CD4-positive, alpha-beta T cell treated with Interleukin-15 for 1 hour (primary cell): ENCODE measurements around the gene KCTD7.
A peak's percentile ranks its signal among the peaks of the same experiment; 100 is the strongest.
"Not testable (repeated sequence)": the region's sequence is repeated elsewhere in the genome, so short reads cannot be mapped to it uniquely, and the experiment has no call there.

Experiments used
- DNase-seq: peaks from one replicate; pipeline ENCODE4 v3.0.0-alpha.2; 2020

Gene KCTD7

DNA sequence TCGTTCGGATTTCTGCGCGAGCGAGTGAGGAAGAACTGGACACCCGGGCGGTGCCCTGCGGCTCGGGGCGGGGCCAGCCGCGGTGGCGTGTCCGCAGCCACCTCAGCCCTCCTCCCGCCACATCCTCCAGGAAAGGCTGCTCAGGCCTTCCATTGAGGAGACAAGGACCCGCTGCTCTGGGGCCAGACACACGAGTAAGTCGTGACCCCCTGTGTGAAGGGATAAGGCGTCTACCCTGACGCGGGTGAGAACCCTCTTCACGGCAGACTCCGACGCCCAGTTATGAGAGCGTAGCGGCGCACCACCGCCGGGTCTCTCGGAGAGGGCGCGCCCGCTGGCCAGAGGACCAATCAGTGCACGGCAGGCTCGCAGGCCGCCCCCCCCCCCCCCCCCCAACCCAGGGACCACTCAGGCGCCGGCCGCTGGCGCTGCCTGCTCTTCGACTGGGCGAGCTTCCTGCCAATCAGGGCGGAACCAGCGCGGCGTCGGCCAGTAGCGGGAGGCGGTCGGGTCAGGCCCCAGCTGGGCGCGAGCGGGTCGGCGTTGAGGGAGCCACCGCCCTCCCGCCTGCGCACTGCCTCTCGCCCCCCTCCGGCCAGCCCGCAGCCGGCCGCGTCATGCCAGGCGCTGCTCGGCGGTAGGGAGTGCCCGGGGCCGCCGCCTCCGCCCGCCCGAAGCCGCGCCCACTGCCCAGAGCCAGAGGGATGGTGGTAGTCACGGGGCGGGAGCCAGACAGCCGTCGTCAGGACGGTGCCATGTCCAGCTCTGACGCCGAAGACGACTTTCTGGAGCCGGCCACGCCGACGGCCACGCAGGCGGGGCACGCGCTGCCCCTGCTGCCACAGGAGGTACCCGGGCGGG is at the start of gene KCTD7:
KCTD7 (plus strand) TSS at position 521 of the 861 bp plus-strand sequence; CDS start at position 705, 184 bp downstream.
- peak; percentile 98 for DNase-seq

DNA sequence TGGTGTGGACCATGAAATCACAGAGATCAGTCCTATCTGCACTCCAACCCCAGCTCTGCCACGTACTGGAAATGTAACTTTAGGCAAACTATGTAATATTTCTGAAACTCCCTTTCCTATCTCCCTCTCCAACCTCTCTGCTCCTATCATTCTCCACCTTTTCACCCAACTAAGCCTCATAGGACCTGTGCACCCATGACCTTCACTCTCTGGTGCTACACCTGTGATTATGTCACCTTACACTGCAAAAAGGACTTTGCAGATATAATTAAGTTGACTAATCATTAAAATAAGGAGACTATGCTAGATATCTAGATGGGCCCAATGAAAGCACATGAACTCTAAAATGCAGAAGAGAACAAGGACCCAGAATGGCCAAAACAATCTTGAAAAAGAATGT is 48.3 kb upstream of the KCTD7 start:
- not testable (repeated sequence) for DNase-seq

DNA sequence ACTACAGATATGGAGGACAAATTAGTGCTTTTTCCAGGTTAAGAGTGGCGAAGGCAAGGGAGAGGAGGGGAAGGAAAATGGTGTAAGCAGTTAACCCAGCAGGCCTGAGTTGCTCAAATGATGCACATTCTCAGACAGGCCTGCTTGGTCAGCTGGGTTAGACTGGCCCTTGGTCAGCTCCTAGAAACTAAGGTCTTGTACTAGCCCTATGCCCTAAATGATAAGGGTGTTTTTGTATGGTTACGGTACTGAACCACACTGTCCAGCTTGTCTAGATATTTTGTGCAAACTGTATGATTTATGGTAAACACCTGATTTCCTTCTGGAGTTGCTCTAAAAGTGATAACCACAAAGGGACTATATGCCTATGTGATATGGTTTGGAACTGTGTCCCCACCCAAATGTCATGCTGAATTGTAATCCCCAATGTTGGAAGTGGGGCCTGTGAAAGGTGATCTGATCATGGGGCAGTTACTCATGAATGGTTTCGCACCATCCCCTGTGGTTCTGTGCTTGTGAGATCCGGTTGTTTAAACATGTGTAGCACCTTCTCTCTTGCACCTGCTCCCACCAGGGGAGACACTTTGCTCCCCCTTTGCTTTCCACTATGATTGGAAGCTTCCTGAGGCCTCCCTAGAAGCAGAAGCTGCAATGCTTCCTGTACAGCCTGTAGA is 45.7 kb upstream of the KCTD7 start:
- DNase-seq: not testable (repeated sequence)

DNA sequence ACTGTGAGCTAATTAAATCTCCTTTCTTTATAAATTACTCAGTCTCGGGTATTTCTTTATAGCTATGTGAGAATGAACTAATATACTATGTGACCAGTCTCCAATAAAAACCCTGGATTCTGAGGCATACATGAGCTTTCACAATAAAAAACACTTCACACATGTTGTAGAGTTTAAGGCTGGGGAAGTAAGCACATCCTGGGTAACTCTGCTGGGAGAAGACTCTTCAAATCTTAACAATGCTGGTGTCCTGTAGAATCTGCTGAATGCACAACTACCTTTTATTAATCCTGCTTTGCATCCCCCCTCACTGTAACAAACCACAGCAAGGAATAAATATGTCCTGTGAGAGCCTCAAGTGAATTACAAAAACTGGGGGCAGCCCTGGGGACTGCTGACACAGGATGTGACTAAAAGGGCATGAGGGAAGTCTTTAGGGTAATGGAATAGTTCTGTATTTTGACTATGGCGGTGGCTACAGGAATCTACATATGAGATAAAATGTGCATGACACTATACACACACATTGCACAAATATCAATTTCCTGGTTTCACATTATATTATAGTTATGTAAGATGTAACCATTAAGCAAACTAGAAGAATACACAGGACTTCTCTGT is 45.1 kb upstream of the KCTD7 start:
- DNase-seq: no peak

DNA sequence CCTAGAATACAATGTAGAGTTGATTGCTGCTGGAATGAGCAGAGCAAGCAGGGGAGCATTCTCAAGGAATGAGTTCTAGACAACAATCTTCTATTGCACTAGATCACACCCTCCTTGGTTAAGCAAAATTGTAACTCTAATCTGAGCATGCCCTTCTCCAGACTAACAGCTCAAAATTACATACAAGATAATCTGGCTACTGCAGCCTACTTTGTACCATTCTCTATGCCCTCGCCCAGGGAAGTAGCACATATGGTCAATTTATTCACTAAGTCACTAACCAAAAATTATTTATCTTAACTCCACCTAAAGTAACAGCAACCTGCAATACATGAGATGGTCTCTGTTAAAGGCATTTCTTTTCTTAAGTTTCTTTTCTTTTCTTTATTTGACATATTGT is 42.5 kb upstream of the KCTD7 start:
- no peak for DNase-seq

DNA sequence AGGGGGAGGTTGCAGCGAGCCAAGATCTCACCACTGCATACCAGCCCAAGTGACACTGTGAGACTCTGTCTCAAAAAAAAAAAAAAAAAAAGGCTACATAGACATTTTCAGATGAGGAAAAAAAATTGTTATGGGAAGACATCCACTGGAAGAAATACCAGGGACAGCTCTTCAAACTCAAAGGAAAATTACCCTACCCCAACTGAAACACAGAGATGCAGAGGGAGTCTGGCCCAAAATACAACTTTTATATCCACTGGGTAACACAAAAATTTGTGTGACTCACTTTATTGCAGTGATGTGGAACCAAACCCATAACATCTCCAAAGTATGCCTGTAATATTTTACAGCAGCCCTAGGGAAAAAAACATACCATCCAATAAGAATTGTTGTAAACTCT is 40.5 kb upstream of the KCTD7 start:
- DNase-seq: not testable (repeated sequence)

DNA sequence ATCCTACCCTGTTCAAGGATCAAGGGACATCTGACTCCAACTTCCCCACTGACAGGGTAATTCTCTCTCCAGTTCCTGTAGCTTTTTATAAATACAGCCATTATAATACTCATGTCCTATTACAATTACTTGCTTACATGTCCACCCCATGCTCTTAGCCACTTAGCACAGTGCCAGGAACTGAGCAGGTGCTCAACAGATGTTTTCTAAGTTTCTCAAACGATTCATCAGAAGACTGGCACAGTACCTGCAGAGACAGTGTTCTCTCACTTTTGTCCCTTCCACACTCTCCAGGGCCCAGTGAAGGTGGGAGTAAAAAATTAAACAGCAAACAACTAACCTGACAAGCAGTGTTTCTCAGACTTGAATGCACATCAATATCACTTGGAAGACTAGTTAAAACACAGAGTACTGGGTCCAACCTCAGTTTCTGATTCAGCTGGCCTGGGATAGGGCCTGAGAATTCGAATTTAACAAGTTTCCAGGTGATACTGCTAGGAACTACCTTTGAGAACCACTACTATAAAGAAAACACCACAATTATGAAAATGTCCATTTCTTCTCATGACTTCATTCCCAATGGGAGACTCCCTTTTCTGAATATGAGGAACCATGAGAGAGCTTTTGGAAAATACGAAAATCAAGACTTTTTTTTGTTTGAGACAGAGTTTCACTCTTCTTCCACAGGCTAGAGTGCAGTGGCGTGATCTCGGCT is 39.7 kb upstream of the KCTD7 start:
- not testable (repeated sequence) for DNase-seq

DNA sequence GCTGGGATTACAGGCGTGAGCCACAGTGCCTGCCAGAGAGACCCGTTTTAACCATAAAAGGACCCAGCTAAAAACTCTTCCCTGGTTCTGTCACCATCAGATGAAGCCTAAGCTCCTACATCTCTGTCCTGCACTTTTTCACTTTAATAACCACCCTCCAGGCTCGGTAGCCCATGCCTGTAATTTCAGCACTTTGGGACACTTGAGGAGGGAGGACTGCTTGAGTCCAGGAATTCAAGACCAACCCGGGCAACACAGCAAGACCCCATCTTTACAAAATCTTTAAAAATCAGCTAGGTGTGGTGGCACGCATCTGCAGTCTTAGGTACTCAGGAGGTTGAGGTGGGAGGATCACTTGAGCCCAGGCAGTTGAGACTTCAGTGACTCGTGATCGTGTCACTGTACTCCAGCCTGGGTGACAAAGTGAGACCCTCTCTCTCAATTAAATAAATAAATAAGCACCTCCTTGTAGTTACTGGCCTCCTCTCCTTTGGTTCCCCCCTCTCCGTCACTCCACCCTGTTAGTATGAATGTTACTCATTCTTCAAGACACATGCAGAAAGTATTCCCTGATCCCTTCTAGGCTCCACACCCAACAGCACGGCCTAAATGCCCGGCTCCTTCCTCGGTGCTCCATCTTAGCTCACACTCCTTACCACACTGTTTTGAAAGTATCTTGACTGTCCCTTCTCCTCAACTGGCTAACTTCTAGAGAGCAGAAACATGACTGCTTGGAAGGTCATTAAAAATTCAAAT is 38.2 kb upstream of the KCTD7 start:
- DNase-seq: not testable (repeated sequence)

DNA sequence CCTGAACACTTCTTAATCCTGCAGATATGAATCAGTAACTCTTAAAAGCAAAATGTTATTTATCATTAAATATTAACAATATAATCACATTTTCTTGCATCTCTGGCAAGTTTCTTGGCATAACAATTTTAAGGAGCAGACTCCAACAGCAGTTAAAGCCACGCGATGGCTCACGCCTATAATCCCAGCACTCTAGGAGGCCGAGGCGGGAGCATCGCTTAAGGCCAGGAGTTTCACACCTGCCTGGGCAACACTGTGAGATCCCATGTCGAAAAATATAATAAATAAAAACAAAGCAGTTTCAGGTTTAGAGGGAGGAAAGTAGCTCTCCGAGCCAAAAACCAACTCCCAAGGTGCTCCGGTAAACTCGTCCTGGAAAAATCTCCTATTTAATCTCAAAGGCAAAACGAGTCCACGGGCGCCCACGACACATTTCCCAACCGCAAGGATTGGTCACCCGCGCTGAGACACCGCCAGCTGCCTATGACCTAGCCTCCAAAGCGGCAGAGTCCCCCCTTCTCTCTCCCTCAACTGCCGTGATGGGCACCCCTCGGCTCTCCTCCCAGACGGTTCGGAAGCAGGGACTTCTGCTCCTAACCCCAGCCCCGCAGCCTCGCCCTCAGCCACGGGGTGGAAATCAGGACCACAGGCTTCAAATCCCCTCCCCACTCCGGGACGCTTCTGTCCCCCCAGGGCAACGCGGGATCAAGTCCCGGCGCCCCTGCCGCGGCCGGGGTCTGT is 37.5 kb upstream of the KCTD7 start:
- peak; percentile 18 for DNase-seq

DNA sequence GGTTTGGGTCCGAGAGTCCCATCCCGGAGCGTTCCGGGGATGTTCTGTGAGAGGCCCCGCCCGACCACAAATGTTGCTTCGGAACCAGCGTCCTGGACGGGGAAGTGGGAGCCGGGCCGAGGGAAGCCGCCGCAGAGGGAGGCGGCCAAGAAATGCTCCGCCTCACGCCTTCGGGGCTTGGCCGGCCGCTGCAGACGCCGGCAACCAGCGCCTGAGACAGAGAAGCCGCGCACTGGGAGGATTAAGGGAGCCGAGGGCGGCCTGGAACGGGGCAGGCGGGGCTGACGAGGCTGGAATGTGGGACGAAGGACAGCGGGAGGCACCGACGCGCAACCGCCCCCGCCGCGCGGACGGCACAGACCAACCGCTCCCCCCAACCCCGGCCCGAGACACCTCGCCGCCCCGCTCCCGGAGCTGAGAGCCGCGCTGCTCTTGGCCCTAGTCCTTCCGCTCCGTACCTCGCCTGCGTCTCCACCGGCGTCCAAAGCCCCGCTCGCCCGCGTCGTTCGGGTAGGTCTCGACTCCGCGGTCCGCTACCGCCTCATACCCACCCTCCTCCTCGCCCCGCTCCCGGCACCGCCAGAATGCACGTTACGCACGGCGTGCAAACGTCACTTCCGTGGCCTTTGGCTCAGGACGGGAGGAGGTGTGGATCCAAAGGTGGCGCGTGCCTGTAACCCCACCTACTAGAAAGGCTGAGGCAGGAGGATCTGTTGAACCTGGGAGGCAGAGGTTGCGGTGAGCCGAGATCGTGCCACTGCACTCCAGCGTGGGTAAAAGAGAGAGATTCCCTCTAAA is 36.7 kb upstream of the KCTD7 start:
- peak; percentile 88 for DNase-seq

DNA sequence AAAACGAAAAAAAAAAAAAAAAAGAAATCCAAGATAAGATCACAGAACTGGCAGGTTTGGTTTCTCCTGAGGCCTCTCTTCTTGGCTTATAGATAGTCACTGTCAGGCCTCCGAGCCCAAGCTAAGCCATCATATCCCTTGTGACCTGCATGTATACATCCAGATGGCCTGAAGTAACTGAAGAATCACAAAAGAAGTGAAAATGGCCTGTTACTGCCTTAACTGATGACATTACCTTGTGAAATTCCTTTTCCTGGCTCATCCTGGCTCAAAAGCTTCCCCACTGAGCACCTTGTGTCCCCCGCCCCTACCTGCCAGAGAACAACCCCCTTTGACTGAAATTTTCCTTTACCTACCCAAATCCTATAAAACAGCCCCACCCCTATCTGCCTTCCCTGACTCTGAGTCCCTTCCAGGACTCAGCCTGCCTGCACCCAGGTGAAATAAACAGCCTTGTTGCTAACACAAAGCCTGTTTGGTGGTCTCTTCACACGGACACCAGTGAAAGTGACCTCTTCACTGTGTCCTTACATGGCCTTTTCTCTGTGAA is 36.0 kb upstream of the KCTD7 start:
- not testable (repeated sequence) for DNase-seq

DNA sequence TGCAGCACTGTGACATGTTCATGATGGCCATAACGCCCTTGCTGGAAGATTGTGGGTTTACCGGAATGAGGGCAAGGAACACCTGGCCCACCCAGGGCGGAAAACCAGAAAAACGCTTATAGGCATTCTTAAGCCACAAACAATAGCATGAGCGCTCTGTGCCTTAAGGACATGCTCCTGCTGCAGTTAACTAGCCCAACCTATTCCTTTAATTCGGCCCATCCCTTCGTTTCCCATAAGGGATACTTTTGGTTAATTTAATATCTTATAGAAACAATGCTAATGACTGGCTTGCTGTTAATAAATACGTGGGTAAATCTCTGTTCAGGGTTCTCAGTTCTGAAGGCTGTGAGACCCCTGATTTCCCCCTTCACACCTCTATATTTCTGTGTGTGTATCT is 34.6 kb upstream of the KCTD7 start:
- DNase-seq: not testable (repeated sequence)

DNA sequence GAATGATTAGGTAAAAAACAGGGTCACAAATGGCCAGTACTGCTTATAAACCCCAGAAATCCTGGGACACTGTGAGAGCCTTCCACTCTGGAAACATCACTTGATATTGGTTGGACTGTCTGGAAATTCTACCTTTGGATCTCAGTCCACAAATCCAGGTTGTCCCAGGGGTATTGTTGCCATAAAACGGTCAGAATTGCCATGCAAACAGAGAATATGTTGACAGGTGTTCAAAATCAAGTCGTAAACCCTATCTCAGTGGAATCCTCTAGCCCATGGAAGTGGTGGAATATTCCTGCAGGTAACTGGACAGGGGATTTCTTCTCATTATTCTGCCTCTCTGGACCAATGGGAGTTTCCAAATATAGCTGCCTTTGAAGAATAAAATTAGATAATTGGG is 31.2 kb upstream of the KCTD7 start:
- DNase-seq: no peak

DNA sequence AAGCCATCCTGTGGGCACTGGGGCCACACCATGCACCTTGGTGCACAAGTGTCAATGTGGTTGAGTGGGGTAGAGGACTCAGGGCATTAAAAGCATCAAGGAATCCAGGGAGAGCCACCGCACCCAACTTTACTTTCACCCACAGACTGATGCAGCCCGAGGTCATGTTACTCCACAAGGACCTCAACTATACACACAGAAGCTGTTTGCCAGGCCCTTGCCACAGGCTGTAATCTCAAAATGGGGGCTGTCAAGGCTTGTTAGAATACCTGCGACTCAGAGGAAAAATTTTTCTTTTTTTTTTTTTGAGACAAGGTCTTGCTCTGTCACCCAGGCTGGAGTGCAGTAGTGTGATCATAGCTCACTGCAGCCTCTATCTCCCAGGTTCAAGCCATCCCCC is 26.5 kb upstream of the KCTD7 start:
- no peak for DNase-seq

DNA sequence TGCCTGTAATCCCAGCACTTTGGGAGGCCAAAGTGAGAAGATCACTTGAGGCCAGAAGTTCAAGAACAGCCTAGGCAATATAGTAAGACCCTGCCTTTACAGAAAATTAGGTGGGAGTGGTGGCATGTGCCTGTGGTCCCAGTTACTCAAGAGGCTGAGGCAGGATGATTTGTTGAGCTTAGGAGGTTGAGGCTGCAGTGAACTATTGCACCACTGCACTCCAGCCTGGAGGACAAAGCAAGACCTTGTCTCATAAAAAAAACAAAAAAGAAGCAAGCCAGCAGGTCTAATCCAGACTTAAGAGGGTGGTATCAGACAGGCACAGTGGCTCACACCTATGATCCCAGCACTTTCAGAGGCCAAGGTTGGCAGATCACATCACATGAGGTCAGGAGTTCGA is 24.5 kb upstream of the KCTD7 start:
- no peak for DNase-seq

DNA sequence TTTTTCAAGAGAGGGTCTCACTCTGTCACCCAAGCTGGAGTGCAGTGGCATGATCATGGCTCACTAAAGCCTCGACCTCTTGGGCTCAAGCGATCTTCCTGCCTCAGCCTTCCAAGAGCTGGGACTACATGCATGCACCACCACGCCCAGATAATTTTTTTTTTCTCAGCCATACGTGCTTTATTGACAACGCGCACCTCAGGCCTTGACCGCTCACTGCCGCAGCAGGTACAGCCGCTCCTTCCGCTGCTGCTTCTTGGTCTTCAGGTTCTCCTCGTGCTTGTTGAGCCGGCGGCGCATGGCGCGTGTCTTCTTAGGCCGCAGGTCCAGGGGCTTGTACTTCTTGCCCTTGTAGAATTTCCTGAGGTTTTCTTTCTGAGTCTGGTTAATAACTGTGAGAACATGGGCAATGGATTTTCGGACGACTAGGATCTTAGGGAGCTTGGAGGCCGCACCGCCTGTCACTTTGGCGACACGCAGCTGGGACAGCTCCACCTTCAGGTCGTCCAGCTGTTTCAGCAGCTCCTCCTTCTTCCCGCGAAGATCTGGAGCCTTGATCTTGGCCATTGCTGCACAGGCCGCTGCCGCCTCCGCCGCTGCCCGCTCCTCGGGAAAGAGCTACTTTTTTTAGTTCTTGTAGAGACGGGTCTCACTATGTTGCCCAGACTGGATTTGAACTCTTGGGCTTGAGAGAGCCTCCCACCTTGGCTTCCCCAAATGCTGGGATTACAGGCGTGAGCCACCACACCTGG is 22.0 kb upstream of the KCTD7 start:
- DNase-seq: not testable (repeated sequence)

DNA sequence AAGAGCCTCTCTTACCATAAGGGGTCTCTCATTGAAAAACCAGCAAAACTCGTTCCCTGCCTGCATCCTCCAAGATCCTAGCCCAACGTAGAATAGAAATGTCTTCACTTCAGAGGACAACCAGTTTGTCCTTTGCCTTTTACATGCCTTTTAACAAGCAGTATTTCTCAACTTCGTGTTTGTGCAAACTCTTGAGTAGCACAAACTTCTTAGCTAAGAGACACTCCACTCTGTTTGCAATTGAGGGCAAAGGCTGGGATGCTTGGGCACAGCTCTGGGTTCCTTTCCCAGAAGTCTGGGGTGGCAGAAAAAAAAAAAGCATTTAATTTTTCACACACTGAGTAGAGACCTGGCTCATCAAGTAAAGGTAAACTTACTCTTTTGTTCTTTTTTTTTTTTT is 19.5 kb upstream of the KCTD7 start:
- DNase-seq: no peak

DNA sequence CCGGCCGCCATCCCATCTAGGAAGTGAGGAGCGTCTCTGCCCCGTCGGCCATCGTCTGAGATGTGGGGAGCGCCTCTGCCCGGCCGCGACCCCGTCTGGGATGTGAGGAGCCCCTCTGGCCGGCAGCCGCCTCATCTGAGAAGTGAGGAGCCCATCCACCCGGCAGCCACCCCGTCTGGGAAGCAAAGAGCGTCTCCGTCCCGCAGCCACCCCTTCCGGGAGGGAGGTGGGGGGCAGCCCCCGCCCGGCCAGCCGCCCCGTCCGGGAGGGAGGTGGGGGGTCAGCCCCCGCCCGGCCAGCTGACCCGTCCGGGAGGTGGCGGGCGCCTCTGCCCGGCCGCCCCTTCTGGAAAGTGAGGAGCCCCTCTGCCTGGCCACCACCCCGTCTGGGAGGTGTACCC is 14.1 kb upstream of the KCTD7 start:
- DNase-seq: not testable (repeated sequence)

DNA sequence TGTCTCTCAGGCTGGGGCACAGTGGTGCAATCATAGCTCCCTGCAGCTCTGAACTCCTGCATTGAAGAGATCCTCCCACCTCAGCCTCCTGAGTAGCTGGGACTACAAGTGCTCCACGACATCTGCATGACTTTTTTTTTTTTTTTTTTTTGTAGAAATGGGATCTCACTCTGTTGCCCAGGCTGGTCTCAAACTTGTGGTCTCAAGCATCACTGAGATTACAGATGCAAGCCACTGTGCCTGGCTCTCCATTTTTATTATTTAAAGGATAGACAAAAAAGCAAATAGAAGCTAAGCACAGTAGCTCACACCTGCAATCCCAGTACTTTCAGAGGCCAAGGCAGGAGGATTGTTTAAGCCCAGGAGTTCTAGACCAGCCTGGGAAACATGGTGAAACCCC is 13.0 kb upstream of the KCTD7 start:
- DNase-seq: no peak

DNA sequence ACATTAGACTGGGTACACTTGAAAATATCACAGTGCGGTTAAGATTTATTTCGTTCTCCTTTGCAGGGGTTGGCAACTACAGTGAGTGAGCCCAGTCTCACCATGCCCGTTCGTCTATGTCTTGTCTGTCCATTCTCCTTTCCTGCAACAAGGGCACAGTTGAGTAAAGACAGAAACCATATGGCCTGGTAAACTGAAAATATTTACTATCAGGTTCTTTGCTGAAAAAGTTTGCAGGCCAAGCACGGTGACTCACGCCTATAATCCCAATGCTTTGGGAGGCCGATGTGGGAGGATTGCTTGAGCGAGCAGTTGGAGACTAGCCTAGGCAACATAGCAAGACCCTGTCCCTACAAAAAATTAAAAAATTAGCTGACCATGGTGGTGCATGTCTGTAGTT is 11.4 kb upstream of the KCTD7 start:
- no peak for DNase-seq
